Measurements from ENCODE around the gene WWOX.

GRCh38 chr16:78608305-78608776 is 508.9 kb downstream of the WWOX start:
- TF ChIP-seq POLR2A (IDR thresholded peaks at IDR 0.05; ENCODE audit: low read length) (no peak), GATA1 (IDR thresholded peaks at IDR 0.05; ENCODE audit: low read depth, low read length) (no peak)
